GM12801 (cell line): ENCODE data around the gene DNASE1L2.

Experiments
- TF ChIP-seq, protein P1 (sequence below): IDR thresholded peaks from one replicate; pipeline ENCODE4 v1.5.1; 2011; ENCODE audit warnings: control low read depth; ENCODE audit not compliant: insufficient read length; ENCODE audit errors: extremely low read depth

DNASE1L2 gene

GRCh38 chr16:2250652-2251295 lies 14.5 kb downstream of the DNASE1L2 start:
- TF ChIP-seq, protein P1, sequence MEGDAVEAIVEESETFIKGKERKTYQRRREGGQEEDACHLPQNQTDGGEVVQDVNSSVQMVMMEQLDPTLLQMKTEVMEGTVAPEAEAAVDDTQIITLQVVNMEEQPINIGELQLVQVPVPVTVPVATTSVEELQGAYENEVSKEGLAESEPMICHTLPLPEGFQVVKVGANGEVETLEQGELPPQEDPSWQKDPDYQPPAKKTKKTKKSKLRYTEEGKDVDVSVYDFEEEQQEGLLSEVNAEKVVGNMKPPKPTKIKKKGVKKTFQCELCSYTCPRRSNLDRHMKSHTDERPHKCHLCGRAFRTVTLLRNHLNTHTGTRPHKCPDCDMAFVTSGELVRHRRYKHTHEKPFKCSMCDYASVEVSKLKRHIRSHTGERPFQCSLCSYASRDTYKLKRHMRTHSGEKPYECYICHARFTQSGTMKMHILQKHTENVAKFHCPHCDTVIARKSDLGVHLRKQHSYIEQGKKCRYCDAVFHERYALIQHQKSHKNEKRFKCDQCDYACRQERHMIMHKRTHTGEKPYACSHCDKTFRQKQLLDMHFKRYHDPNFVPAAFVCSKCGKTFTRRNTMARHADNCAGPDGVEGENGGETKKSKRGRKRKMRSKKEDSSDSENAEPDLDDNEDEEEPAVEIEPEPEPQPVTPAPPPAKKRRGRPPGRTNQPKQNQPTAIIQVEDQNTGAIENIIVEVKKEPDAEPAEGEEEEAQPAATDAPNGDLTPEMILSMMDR, result no peak

DNA sequence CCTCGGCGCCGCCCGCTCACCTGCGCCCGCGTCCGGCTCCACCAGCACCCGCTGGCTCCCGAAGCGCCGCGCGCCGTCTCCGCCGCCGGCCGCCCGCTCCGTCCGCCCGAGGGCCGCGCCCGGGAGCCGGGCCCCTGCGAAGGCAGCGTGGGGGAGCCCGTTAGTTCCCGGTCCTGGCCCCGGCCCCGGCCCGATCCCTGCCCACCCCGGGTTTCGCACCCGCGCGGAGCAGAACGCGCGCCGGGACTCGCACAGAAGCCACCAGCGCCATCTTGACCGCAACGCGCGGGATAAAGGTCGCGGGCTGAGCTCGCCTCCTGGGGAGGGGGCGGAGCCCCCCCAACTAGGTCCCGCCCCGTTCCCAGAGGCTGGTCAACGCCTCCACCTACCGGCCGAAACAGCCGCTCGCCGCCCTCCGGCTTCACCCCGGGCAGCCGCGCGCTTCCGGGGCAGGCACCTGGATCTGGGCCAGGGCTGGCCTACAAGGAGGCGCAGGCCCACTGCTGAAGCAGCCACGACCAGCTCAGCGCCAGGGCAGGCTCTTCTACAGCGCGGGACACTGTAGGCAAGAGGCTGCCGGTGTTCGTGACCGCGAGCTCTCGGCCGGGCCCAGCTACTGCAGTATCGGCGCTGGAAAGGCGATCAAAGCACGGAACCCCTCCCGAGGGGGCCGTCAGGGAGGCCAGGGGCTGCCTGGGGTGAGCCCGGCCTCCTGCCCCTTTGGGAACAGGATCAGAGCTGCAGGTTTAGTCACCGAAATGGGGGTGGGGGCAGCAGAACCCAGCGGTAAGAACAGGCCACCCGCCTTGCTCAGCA lies 15.3 kb downstream of the DNASE1L2 start, which contains the start of gene ECI1:
Gene ECI1, minus strand, starts transcription at position 292 of the 816 bp plus-strand sequence. Its CDS starts 21 bp downstream, at position 271.
- TF ChIP-seq, protein P1, result no peak

DNA sequence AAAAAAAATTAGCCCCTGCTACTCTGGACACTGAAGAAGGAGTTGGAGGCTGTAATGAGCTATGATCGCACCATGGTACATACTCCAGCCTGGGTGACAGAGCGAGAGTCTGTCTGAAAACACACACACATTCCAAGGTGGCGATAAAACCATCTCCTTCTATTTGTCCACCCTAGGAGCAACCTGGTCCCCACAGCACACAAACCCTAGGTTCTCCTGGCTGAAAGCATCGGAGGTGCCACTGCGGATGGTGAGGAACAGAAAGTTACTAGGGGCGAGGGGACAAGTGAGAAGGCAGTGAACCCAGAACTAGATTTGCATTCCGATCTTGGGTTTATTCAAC lies 16.5 kb downstream of the DNASE1L2 start:
- TF ChIP-seq, protein P1, result no peak

DNA sequence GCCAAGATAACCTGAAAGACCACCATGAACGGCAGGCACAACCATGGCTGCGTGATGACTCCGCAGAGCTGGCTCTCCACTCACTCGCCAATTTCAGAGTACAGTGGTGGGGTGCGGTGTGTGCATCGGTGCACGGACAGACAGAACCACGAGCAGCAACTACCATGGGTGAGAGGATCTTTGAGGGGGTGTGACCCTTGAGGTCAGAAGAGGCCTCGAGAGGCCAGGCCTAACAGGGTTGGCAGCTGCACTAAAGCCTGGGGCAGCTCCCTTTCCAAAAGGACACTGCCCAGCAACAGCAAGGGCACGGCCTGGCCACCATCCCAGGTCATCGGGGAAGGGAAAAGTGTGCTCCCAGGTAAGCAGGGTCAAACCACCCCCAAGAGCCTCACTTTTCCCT lies 17.0 kb downstream of the DNASE1L2 start:
- TF ChIP-seq, protein P1, result no peak

GRCh38 chr16:2256531-2257140 lies 20.4 kb downstream of the DNASE1L2 start:
- TF ChIP-seq, protein P1, result no peak

GRCh38 chr16:2257726-2258125 lies 21.5 kb downstream of the DNASE1L2 start:
- TF ChIP-seq, protein P1, result no peak

GRCh38 chr16:2260250-2260649 lies 24.0 kb downstream of the DNASE1L2 start:
- TF ChIP-seq, protein P1, result no peak
